Body of pancreas (tissue), 4 donors: ENCODE data around the gene HAND1. TPM values are rescaled to one million over a fixed set of nuclear protein-coding genes. Genes with fewer than 3 reads are reported as not detected.

Experiments used
- ATAC-seq: fragments of 150-250 bp; one replicate; pipeline ENCODE4 v1.9.1; 2016
- DNase-seq, 4 donors: peaks; one replicate each; pipeline ENCODE4 v3.0.0-alpha.2; 2019
- H3K27ac ChIP-seq, 4 donors: fragments of 200-600 bp; sonication (generic); 1 replicate in 3 of 4; 2 replicates in 1 of 4; pipeline versions ENCODE4 v1.5.1 to v1.6.1; 2016 to 2019; ENCODE audit warnings: mild to moderate bottlenecking in 1 of 4, mixed read lengths in 1 of 4, moderate library complexity in 1 of 4
- H3K27me3 ChIP-seq, 2 donors: fragments of 200-600 bp; sonication (generic); one replicate each; pipeline ENCODE4 v1.6.0; 2016; ENCODE audit warnings: mild to moderate bottlenecking in 1 of 2
- H3K36me3 ChIP-seq, 2 donors: fragments of 200-600 bp; sonication (generic); replicated peaks in 1 of 2; 2 replicates each; pipeline ENCODE4 v1.5.1; 2016; ENCODE audit warnings: low read depth in 2 of 2; ENCODE audit not compliant: insufficient read depth in 1 of 2
- H3K4me1 ChIP-seq: fragments of 200-600 bp; sonication (generic); one replicate; pipeline ENCODE4 v1.6.0; 2016
- H3K4me3 ChIP-seq, 2 donors: fragments of 200-600 bp; sonication (generic); 1 replicate in 1 of 2; 2 replicates in 1 of 2; pipeline ENCODE4 v1.5.1; 2016 to 2019
- H3K9me3 ChIP-seq, 3 donors: fragments of 200-600 bp; sonication (generic); 1 replicate in 2 of 3; 2 replicates in 1 of 3; pipeline ENCODE4 v1.5.1; 2016
- CTCF ChIP-seq, 7 experiments: fragments of 450-650 bp in 4 of 7; fragments of 200-600 bp in 3 of 7; sonication (generic) in 3 of 7; IDR thresholded peaks; one replicate each; pipeline ENCODE4 v1.5.1; 2016 to 2019; ENCODE audit warnings: antibody characterized with exemption in 7 of 7
- POLR2A ChIP-seq, 3 donors: fragments of 450-650 bp; IDR thresholded peaks; one replicate each; pipeline ENCODE4 v1.6.1; 2016; ENCODE audit warnings: antibody characterized with exemption in 3 of 3, mild to moderate bottlenecking in 2 of 3
- whole genome bisulfite sequencing, 2 donors: methylation state at CpG; one replicate each; pipeline ENCODE4 v1.1.5; 2017; 5-methylcytosine and 5-hydroxymethylcytosine counted together
- intact Hi-C: fragments of 100-400 bp; cut with DNase I; formaldehyde crosslinking; loops from one replicate; pipeline ENCODE4 v1.15.1; 2023
- total RNA-seq, 2 donors: library from RNA; depleted of rRNA; stranded (reverse); fragments of >200 nt; gene quantifications; one replicate each; pipeline ENCODE4 v1.1.0, GENCODE V29; 2016

Gene HAND1
- total RNA-seq, 2 donors from 2014 or later = not detected

GRCh38 chr5:154481584-154482381, 3.8 kb upstream of the HAND1 start:
- Histone ChIP-seq H3K9me3 (no peaks in the 10 kb centered on the region), H3K36me3 (no peaks in the 10 kb centered on the region), H3K27me3 (peaks cover 5 to 94% of the 10 kb centered on the region in 2 donors), H3K27ac (no peak overlapping the region), H3K4me3 (no peak overlapping the region), H3K4me1 (peaks cover 55% of the 10 kb centered on the region)
- DNase-seq (no peak), ATAC-seq (no peak)
- WGBS, 2 donors = 22 to 32% methylated on average over 11 of the region's 11 CpGs
- intact Hi-C loops = no loop called here
- no peak for TF ChIP-seq POLR2A (IDR thresholded peaks at IDR 0.05)
- TF ChIP-seq CTCF (IDR thresholded peaks at IDR 0.05) = no peak

GRCh38 chr5:154480847-154481246, 2.8 kb upstream of the HAND1 start:
- Histone ChIP-seq H3K4me3 (no peak overlapping the region), H3K4me1 (peaks cover 65% of the 10 kb centered on the region), H3K9me3 (no peaks in the 10 kb centered on the region), H3K36me3 (no peaks in the 10 kb centered on the region), H3K27me3 (peaks cover 5 to 95% of the 10 kb centered on the region in 2 donors), H3K27ac (no peak overlapping the region)
- 20 to 24% methylated on average over 2 to 3 of the region's 3 CpGs for WGBS, 2 donors
- no peak for ATAC-seq
- TF ChIP-seq POLR2A (IDR thresholded peaks at IDR 0.05) (no peak), CTCF (IDR thresholded peaks at IDR 0.05) (no peak)
- DNase-seq = no peak
- intact Hi-C loops = no loop called here

- Histone ChIP-seq H3K4me1 (peaks cover 72% of the 10 kb centered on the region), H3K36me3 (no peaks in the 10 kb centered on the region), H3K9me3 (no peaks in the 10 kb centered on the region), H3K4me3 (no peak overlapping the region), H3K27ac (no peak overlapping the region), H3K27me3 (peaks cover 5 to 95% of the 10 kb centered on the region in 2 donors)
- intact Hi-C loops = no loop called here
- WGBS, 2 donors = 17 to 19% methylated on average over 17 to 20 of the region's 31 CpGs
- no peak for TF ChIP-seq POLR2A (IDR thresholded peaks at IDR 0.05)
- no peak for TF ChIP-seq CTCF (IDR thresholded peaks at IDR 0.05)
- ATAC-seq (no peak), DNase-seq (no peak)
Measured at GRCh38 chr5:154479944-154480750, 2.1 kb upstream of the HAND1 start.

GRCh38 chr5:154479160-154479943, 1.3 kb upstream of the HAND1 start:
- WGBS, 2 donors = 3 to 10% methylated on average over 13 to 44 of the region's 44 CpGs
- Histone ChIP-seq H3K27ac (no peak overlapping the region), H3K36me3 (no peaks in the 10 kb centered on the region), H3K27me3 (peaks cover under 1 to 94% of the 10 kb centered on the region in 2 donors), H3K4me1 (peaks cover 72% of the 10 kb centered on the region), H3K9me3 (no peaks in the 10 kb centered on the region), H3K4me3 (no peak overlapping the region)
- TF ChIP-seq POLR2A (IDR thresholded peaks at IDR 0.05) = no peak
- no peak for TF ChIP-seq CTCF (IDR thresholded peaks at IDR 0.05)
- DNase-seq = no peak
- ATAC-seq = peak; percentile 19
- intact Hi-C loops = no loop called here
